ENCODE measurements around the gene NUDT10. TPM values are rescaled to one million over a fixed set of nuclear protein-coding genes. Genes with fewer than 3 reads are reported as not detected.

NUDT10 gene
- total and polyA plus RNA-seq, 2 experiments from 2014 or later, result 20.9 to 35.5 TPM

GRCh38 chrX:51336584-51336983, 4.0 kb downstream of the NUDT10 start:
- TF ChIP-seq CTCF (conservative IDR thresholded peaks at IDR 0.05; ENCODE audit: low read depth in 2 of 2) (peak; percentile 60), CREB1 (CRISPR knock-in tag; IDR thresholded peaks at IDR 0.05; ENCODE audit: low read depth) (no peak)
- Mint-ChIP-seq H3K4me3 (no peak overlapping the region), H3K27ac (no peak overlapping the region), H3K36me3 (ENCODE audit: low read depth) (no peaks in the 10 kb centered on the region; the same call in 2 of the 3 replicates), H3K9me3 (no peaks in the 10 kb centered on the region), H3K4me1 (peaks cover 19% of the 10 kb centered on the region; the same call in 2 of the 3 replicates), H3K27me3 (ENCODE audit: insufficient read depth, low read depth, poor library complexity) (no peaks in the 10 kb centered on the region)
- no peaks in the 10 kb centered on the region for H3K36me3 ChIP-seq (ENCODE audit: insufficient read depth)
- H3K4me1 ChIP-seq (ENCODE audit: insufficient read depth), result peaks cover 4% of the 10 kb centered on the region; the same call in 1 of the 2 replicates
- DNase-seq (ENCODE audit: low spot score) (peak; percentile 69), ATAC-seq (peak; percentile 14; the same call in 2 of the 3 replicates)
- H3K4me3 ChIP-seq, result no peak overlapping the region
- no peaks in the 10 kb centered on the region for H3K9me2 ChIP-seq (ENCODE audit: insufficient read depth)
- H3K27ac ChIP-seq (ENCODE audit: low read depth), result no peak overlapping the region
- peaks cover 35% of the 10 kb centered on the region for H3K79me2 ChIP-seq (replicated peaks; ENCODE audit: insufficient read depth)
- H2AFZ ChIP-seq, result no peak overlapping the region
- H3F3A ChIP-seq (replicated peaks; ENCODE audit: low read depth), result no peaks in the 10 kb centered on the region
- H3K27me3 ChIP-seq (ENCODE audit: insufficient read depth), result no peaks in the 10 kb centered on the region
- no peaks in the 10 kb centered on the region; the same call in 1 of the 2 replicates for H4K20me1 ChIP-seq (replicated peaks; ENCODE audit: insufficient read depth)
- no peak overlapping the region for H3K4me2 ChIP-seq

GRCh38 chrX:51361251-51361650, 28.6 kb downstream of the NUDT10 start:
- H3K27me3 ChIP-seq (ENCODE audit: insufficient read depth), result no peaks in the 10 kb centered on the region
- ATAC-seq, result peak; percentile 58
- H3K27me3 Mint-ChIP-seq (ENCODE audit: insufficient read depth, low read depth, poor library complexity), result peaks cover 6% of the 10 kb centered on the region
- H3K4me1 Mint-ChIP-seq, result 0 out of 3 replicates have a peak, but pooled peaks cover 4% of the 10 kb centered on the region
- DNase-seq (ENCODE audit: low spot score), result peak; percentile 38
- no peak overlapping the region for H3K4me3 ChIP-seq
- H3K27ac ChIP-seq (ENCODE audit: low read depth), result no peak overlapping the region
- H2AFZ ChIP-seq, result no peak overlapping the region
- no peaks in the 10 kb centered on the region for H3F3A ChIP-seq (replicated peaks; ENCODE audit: low read depth)
- peaks cover 3% of the 10 kb centered on the region; the same call in 1 of the 3 replicates for H3K36me3 Mint-ChIP-seq (ENCODE audit: low read depth)
- no peaks in the 10 kb centered on the region for H4K20me1 ChIP-seq (replicated peaks; ENCODE audit: insufficient read depth)
- H3K9me2 ChIP-seq (ENCODE audit: insufficient read depth), result no peaks in the 10 kb centered on the region
- H3K4me2 ChIP-seq, result no peak overlapping the region
- H3K36me3 ChIP-seq (ENCODE audit: insufficient read depth), result no peaks in the 10 kb centered on the region
- H3K79me2 ChIP-seq (replicated peaks; ENCODE audit: insufficient read depth), result no peaks in the 10 kb centered on the region
- no peak overlapping the region for H3K27ac Mint-ChIP-seq
- no peak overlapping the region; the same call in 2 of the 3 replicates for H3K4me3 Mint-ChIP-seq
- peaks cover 7% of the 10 kb centered on the region for H3K9me3 Mint-ChIP-seq
- no peaks in the 10 kb centered on the region for H3K4me1 ChIP-seq (ENCODE audit: insufficient read depth)
- no peak for TF ChIP-seq EZH2phosphoT487 (IDR thresholded peaks at IDR 0.05; ENCODE audit: unreplicated experiment)
- no peak for TF ChIP-seq JUNB (IDR thresholded peaks at IDR 0.05; ENCODE audit: unreplicated experiment)
- TF ChIP-seq POLR2AphosphoS5 (IDR thresholded peaks at IDR 0.05; ENCODE audit: low read depth), result no peak
- TF ChIP-seq NANOG (IDR thresholded peaks at IDR 0.05; ENCODE audit: borderline replicate concordance), result no peak
- TF ChIP-seq STAT1 (IDR thresholded peaks at IDR 0.05; ENCODE audit: unreplicated experiment), result no peak
- TF ChIP-seq CREB1 (CRISPR knock-in tag; IDR thresholded peaks at IDR 0.05; ENCODE audit: low read depth), result no peak
- TF ChIP-seq ZNF331 (CRISPR knock-in tag; IDR thresholded peaks at IDR 0.05; ENCODE audit: low read depth), result no peak
- no peak for TF ChIP-seq ETS1 (IDR thresholded peaks at IDR 0.05)
- TF ChIP-seq ZNF462 (CRISPR knock-in tag; IDR thresholded peaks at IDR 0.05), result no peak
- TF ChIP-seq ZNF114 (CRISPR knock-in tag; IDR thresholded peaks at IDR 0.05), result no peak
- no peak for TF ChIP-seq CTCF (conservative IDR thresholded peaks at IDR 0.05; ENCODE audit: low read depth in 2 of 2)
